HEK293 (cell line): Measurements from ENCODE around the gene PDK1.

Source experiments
- BCL6B ChIP-seq: fragments of 450-650 bp; formaldehyde crosslinking; IDR thresholded peaks from 2 replicates; pipeline ENCODE4 v1.5.1; 2017; ENCODE audit warnings: missing biosample characterization, missing genetic modification characterization
- EGR2 ChIP-seq: fragments of 450-650 bp; formaldehyde crosslinking; IDR thresholded peaks from 2 replicates; pipeline ENCODE4 v1.5.1; 2016; ENCODE audit warnings: low read depth, missing biosample characterization, missing genetic modification characterization
- HOXA7 ChIP-seq: sonication (generic); formaldehyde crosslinking; IDR thresholded peaks from 2 replicates; pipeline ENCODE4 v1.8.1; 2022; ENCODE audit warnings: missing genetic modification reagents, borderline replicate concordance
- IKZF3 ChIP-seq: fragments of 450-650 bp; IDR thresholded peaks from 2 replicates; pipeline ENCODE4 v1.5.0; 2018; ENCODE audit warnings: missing biosample characterization, mild to moderate bottlenecking, missing genetic modification characterization, moderate library complexity
- OVOL3 ChIP-seq: fragments of 450-650 bp; formaldehyde crosslinking; IDR thresholded peaks from 2 replicates; pipeline ENCODE4 v1.5.1; 2016; ENCODE audit warnings: missing biosample characterization, missing genetic modification characterization
- PBX3 ChIP-seq: sonication (generic); formaldehyde crosslinking; IDR thresholded peaks from 2 replicates; pipeline ENCODE4 v1.8.1; 2022; ENCODE audit warnings: mild to moderate bottlenecking, moderate library complexity, missing genetic modification reagents
- SCRT1 ChIP-seq: fragments of 450-650 bp; formaldehyde crosslinking; IDR thresholded peaks from 2 replicates; pipeline ENCODE4 v1.5.1; 2016; ENCODE audit warnings: missing biosample characterization, missing genetic modification characterization, borderline replicate concordance
- ZBTB20 ChIP-seq: fragments of 450-650 bp; formaldehyde crosslinking; IDR thresholded peaks from 2 replicates; pipeline ENCODE4 v1.5.1; 2016; ENCODE audit warnings: missing biosample characterization, missing genetic modification characterization
- ZBTB21 ChIP-seq: fragments of 450-650 bp; formaldehyde crosslinking; IDR thresholded peaks from 2 replicates; pipeline ENCODE4 v1.5.1; 2017; ENCODE audit warnings: missing biosample characterization, missing genetic modification characterization
- ZBTB8A ChIP-seq: fragments of 450-650 bp; formaldehyde crosslinking; IDR thresholded peaks from 2 replicates; pipeline ENCODE4 v1.5.1; 2016; ENCODE audit warnings: missing biosample characterization, missing genetic modification characterization
- ZFP37 ChIP-seq: fragments of 450-650 bp; formaldehyde crosslinking; IDR thresholded peaks from 2 replicates; pipeline ENCODE4 v1.5.1; 2016; ENCODE audit warnings: missing biosample characterization, missing genetic modification characterization
- ZFP69B ChIP-seq: fragments of 450-650 bp; formaldehyde crosslinking; IDR thresholded peaks from 2 replicates; pipeline ENCODE4 v1.5.1; 2016; ENCODE audit warnings: missing biosample characterization, missing genetic modification characterization
- ZIC2 ChIP-seq: fragments of 450-650 bp; formaldehyde crosslinking; IDR thresholded peaks from 2 replicates; pipeline ENCODE4 v1.5.1; 2016; ENCODE audit warnings: missing biosample characterization, missing genetic modification characterization
- ZNF211 ChIP-seq: fragments of 450-650 bp; formaldehyde crosslinking; IDR thresholded peaks from 2 replicates; pipeline ENCODE4 v1.5.1; 2016; ENCODE audit warnings: low read depth, missing biosample characterization, missing genetic modification characterization
- ZNF221 ChIP-seq: fragments of 450-650 bp; formaldehyde crosslinking; IDR thresholded peaks from 2 replicates; pipeline ENCODE4 v1.5.1; 2017; ENCODE audit warnings: missing biosample characterization, missing genetic modification characterization, borderline replicate concordance
- ZNF239 ChIP-seq: fragments of 450-650 bp; formaldehyde crosslinking; IDR thresholded peaks from 2 replicates; pipeline ENCODE4 v1.5.1; 2016; ENCODE audit warnings: missing biosample characterization, missing genetic modification characterization
- ZNF280D ChIP-seq: fragments of 450-650 bp; formaldehyde crosslinking; IDR thresholded peaks from 2 replicates; pipeline ENCODE4 v1.5.1; 2016; ENCODE audit warnings: missing biosample characterization, missing genetic modification characterization
- ZNF335 ChIP-seq: fragments of 450-650 bp; formaldehyde crosslinking; conservative IDR thresholded peaks from 2 replicates; pipeline ENCODE4 v1.5.1; 2016; ENCODE audit warnings: missing biosample characterization, missing genetic modification characterization
- ZNF341 ChIP-seq: fragments of 450-650 bp; formaldehyde crosslinking; IDR thresholded peaks from 2 replicates; pipeline ENCODE4; 2016; ENCODE audit warnings: low read depth, missing biosample characterization, missing genetic modification characterization
- ZNF366 ChIP-seq: fragments of 450-650 bp; formaldehyde crosslinking; conservative IDR thresholded peaks from 2 replicates; pipeline ENCODE4 v1.5.1; 2016; ENCODE audit warnings: missing biosample characterization, missing genetic modification characterization
- ZNF394 ChIP-seq: fragments of 450-650 bp; formaldehyde crosslinking; IDR thresholded peaks from 2 replicates; pipeline ENCODE4 v1.5.1; 2016; ENCODE audit warnings: missing biosample characterization, missing genetic modification characterization, mild to moderate bottlenecking, moderate library complexity, borderline replicate concordance
- ZNF488 ChIP-seq: fragments of 450-650 bp; formaldehyde crosslinking; IDR thresholded peaks from 2 replicates; pipeline ENCODE4 v1.5.1; 2016; ENCODE audit warnings: missing biosample characterization, missing genetic modification characterization
- ZNF501 ChIP-seq: fragments of 450-650 bp; formaldehyde crosslinking; IDR thresholded peaks from 2 replicates; pipeline ENCODE4 v1.5.1; 2016; ENCODE audit warnings: missing biosample characterization, missing genetic modification characterization
- ZNF521 ChIP-seq: fragments of 450-650 bp; formaldehyde crosslinking; IDR thresholded peaks from 2 replicates; pipeline ENCODE4 v1.5.1; 2017; ENCODE audit warnings: missing biosample characterization, mild to moderate bottlenecking, missing genetic modification characterization
- ZNF529 ChIP-seq: fragments of 450-650 bp; formaldehyde crosslinking; IDR thresholded peaks from 2 replicates; pipeline ENCODE4 v1.5.1; 2017; ENCODE audit warnings: missing genetic modification characterization, missing biosample characterization; ENCODE audit not compliant: insufficient replicate concordance
- ZNF544 ChIP-seq: fragments of 450-650 bp; formaldehyde crosslinking; IDR thresholded peaks from 2 replicates; pipeline ENCODE4 v1.5.0; 2017; ENCODE audit warnings: missing biosample characterization, missing genetic modification characterization
- ZNF677 ChIP-seq: fragments of 450-650 bp; IDR thresholded peaks from 2 replicates; pipeline ENCODE4 v1.5.0; 2018; ENCODE audit warnings: missing biosample characterization, mild to moderate bottlenecking, missing genetic modification characterization, moderate library complexity
- ZSCAN30 ChIP-seq: fragments of 450-650 bp; IDR thresholded peaks from 2 replicates; pipeline ENCODE4 v1.5.1; 2018; ENCODE audit warnings: missing biosample characterization, mild to moderate bottlenecking, missing genetic modification characterization, moderate library complexity
- ZSCAN4 ChIP-seq: fragments of 450-650 bp; formaldehyde crosslinking; IDR thresholded peaks from 2 replicates; pipeline ENCODE4 v1.5.1; 2017; ENCODE audit warnings: missing biosample characterization, missing genetic modification characterization

Gene PDK1

GRCh38 chr2:172556284-172557033 lies 569 bp downstream of the PDK1 start (continued):
- TF ChIP-seq ZNF521 (tag by site-specific recombination) = no peak
- TF ChIP-seq ZNF501 (tag by site-specific recombination) = peak; percentile 56; the same call in 1 of the 2 replicates
- TF ChIP-seq ZNF529 (tag by site-specific recombination) = no peak
- no peak for TF ChIP-seq IKZF3 (tag by site-specific recombination)
- TF ChIP-seq ZFP37 (tag by site-specific recombination) = no peak
- TF ChIP-seq SCRT1 (tag by site-specific recombination) = 0 out of 2 replicates have a peak, but pooled peaks have one; percentile 11
- no peak for TF ChIP-seq ZNF239 (tag by site-specific recombination)
- TF ChIP-seq EGR2 (tag by site-specific recombination) = peak; percentile 80
- no peak for TF ChIP-seq PBX3 (CRISPR knock-in tag)
- no peak for TF ChIP-seq ZIC2 (tag by site-specific recombination)
- no peak for TF ChIP-seq ZBTB8A (tag by site-specific recombination)
- no peak for TF ChIP-seq ZNF280D (tag by site-specific recombination)
- no peak for TF ChIP-seq ZNF211 (tag by site-specific recombination)
- TF ChIP-seq ZFP69B (tag by site-specific recombination) = no peak
- TF ChIP-seq ZNF677 = no peak
- TF ChIP-seq ZNF544 = no peak
- TF ChIP-seq ZNF221 (tag by site-specific recombination) = no peak
- TF ChIP-seq HOXA7 (CRISPR knock-in tag) = no peak
- peak; percentile 90 for TF ChIP-seq ZNF335 (tag by site-specific recombination)
- TF ChIP-seq ZBTB21 (tag by site-specific recombination) = no peak
- TF ChIP-seq ZSCAN30 (tag by site-specific recombination) = no peak
- TF ChIP-seq ZNF488 (tag by site-specific recombination) = no peak
- no peak for TF ChIP-seq ZNF366 (tag by site-specific recombination)
- TF ChIP-seq BCL6B (tag by site-specific recombination) = no peak
- peak; percentile 63 for TF ChIP-seq ZNF341
- TF ChIP-seq ZBTB20 (tag by site-specific recombination) = peak; percentile 92
- no peak for TF ChIP-seq OVOL3 (tag by site-specific recombination)
- no peak for TF ChIP-seq ZNF394 (tag by site-specific recombination)
- TF ChIP-seq ZSCAN4 (tag by site-specific recombination) = 0 out of 2 replicates have a peak, but pooled peaks have one; percentile 13
